ENCODE data around the gene GABRG3.
"Not testable (repeated sequence)": the region's sequence is repeated elsewhere in the genome, so short reads cannot be mapped to it uniquely, and the experiment has no call there.

The GABRG3 gene

DNA sequence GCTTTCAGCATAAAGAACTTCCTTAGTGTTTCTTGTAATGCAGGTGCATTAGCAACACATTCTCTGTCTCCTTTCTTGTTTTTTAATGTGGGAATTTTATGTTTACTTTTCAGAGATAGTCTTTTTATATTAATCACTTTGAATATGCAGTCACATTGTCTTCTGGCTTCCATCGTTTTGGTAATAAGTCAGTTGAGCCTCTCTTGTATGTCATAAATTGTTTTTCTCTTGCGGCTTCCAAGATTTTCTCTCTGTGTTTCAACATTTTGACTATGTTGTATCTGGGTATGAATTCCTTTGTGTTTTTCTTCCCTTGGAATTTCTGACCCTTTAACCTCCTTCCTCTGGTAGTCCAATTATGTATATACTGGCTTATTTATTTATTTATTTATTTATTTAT, 25.3 kb downstream of the GABRG3 start:
- DNase-seq (ENCODE audit: low read depth, low spot score) = no peak

DNA sequence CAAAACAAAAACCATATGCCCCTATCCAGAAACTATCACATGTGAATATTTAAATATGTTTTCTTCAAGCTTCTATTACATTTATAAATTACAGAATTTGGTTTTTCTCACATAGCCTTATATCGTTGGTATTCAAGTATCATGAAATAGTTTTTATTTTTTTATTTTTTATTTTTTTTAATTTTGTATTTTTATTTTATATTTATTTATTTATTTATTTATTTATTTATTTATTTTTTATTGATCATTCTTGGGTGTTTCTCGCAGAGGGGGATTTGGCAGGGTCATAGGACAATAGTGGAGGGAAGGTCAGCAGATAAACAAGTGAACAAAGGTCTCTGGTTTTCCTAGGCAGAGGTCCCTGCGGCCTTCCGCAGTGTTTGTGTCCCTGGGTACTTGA, 32.0 kb downstream of the GABRG3 start:
- not testable (repeated sequence) for DNase-seq (ENCODE audit: low read depth, low spot score)

DNA sequence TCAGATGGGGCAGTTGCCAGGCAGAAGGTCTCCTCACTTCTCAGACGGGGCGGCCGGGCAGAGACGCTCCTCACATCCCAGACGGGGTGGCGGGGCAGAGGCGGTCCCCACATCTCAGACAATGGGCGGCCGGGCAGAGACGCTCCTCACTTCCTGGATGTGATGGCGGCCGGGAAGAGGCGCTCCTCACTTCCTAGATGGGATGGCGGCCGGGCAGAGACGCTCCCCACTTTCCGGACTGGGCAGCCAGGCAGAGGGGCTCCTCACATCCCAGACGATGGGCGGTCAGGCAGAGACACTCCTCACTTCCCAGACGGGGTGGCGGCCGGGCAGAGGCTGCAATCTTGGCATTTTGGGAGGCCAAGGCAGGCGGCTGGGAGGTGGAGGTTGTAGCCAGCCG, 33.2 kb downstream of the GABRG3 start:
- DNase-seq (ENCODE audit: low read depth, low spot score) = not testable (repeated sequence)

GRCh38 chr15:27017168-27017809, 46.3 kb downstream of the GABRG3 start:
- DNase-seq (ENCODE audit: low read depth, low spot score) = no peak

DNA sequence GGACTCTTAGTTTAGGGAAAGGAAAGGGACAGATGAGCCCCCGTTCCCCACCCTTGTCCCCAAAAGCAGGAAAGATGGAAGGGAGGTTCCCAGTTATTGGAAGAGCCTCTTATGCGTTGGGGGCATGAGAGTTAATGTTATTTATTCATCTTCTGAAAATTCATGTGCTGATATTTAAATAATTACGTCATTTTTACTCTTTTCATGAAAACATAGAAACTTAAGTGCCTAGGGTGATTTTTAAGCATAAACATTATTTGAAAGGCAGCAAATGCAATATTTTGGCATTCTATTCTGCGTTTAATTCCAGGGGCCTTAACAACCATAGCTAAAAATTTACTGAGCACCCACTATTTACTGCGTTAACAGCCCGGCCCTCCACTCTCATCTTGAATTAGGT, 48.7 kb downstream of the GABRG3 start:
- no peak for DNase-seq (ENCODE audit: low read depth, low spot score)

- DNase-seq (ENCODE audit: low read depth, low spot score) = no peak
Measured at GRCh38 chr15:27025481-27025966, 54.5 kb downstream of the GABRG3 start.

DNA sequence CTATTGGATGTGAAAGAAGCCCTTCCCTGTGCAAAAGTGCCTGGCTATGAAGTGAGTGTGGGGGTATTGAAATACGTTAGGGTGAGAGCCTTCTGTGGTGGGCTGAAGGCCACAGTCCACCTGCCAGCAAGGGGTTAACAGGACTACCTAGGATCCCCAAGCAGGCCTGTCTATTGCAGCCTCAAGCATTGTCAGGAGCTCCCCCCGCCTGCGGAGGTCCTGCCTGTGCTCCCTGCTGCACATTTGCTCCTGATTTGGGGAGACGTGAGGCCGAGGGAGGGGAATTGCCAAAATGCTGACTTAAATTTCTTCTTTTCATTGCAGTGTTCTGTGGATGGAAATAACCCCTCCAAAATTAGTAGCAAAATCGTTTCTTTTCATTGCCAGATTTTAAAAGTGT, 56.2 kb downstream of the GABRG3 start:
- no peak for DNase-seq (ENCODE audit: low read depth, low spot score)

DNA sequence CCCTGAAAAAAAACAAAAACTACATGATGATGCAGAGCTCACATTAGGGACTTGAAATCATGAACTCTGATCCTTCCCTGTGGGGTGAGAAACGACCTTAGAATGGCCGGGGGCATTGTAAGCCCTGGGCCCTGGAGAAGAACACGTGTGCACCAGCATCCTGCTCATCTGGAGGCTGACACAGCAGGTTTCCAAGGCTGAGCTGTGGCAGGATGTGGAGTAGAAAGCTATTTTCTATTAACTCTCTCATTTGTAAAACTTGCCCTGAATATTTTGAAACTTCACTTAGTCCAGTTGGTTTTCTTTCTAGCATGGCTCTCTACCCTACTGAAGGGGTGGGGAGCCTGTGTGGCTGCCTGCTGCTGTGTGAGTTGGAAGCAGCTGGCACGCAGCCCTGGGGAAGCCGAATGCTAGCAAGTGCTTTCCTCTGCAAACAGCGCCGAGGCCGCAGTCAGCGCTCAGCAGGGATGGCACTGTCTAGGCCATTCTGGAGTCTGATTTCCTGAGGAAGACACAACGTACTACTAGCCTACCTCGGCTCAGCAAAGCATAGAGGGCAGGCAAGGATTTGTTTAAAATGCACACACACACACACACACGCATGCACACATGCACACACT, 58.0 kb downstream of the GABRG3 start:
- DNase-seq (ENCODE audit: low read depth, low spot score) = no peak

DNA sequence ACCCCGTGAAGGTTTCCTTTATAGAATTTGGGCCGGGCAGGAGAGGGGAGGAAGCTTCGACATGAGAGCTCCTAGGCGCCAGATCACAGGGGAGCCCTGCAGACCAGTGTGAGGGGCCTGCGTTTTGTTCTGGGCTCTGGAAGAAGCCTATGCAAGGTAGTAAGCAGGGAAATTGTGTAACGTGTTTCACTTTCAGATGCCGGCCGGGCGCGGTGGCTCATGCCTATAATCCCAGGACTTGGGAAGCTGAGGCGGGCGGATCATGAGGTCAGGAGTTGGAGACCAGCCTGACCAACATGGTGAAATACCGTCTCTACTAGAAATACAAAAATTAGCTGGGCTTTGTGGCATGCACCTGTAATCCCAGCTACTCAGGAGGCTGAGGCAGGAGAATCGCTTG, 65.2 kb downstream of the GABRG3 start:
- DNase-seq (ENCODE audit: low read depth, low spot score) = no peak

GRCh38 chr15:27037501-27037900, 66.5 kb downstream of the GABRG3 start:
- DNase-seq (ENCODE audit: low read depth, low spot score) = no peak

GRCh38 chr15:27039152-27039551, 68.2 kb downstream of the GABRG3 start:
- DNase-seq (ENCODE audit: low read depth, low spot score) = no peak

GRCh38 chr15:27042230-27042629, 71.2 kb downstream of the GABRG3 start:
- no peak for DNase-seq (ENCODE audit: low read depth, low spot score)

DNA sequence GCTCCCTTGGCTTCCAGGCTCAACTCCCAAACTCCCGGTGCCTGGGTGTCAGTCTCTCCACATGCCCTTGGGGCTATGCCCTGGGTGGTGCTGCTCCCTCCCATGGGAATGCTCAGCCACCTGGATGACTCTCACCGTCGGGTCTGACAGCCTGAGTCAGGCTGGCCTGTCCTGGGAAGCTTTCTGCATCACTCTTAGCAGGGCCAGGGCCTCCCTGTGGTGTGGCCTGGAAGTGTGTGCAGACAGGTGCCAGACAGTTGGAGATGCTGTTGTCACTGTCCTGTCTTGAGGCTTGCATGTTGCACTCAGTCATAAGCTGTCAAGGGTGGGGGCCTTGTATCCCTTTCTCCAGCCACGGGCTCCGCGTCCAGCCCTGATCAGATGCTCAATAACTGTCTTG, 71.7 kb downstream of the GABRG3 start:
- no peak for DNase-seq (ENCODE audit: low read depth, low spot score)

GRCh38 chr15:27043770-27044169, 72.8 kb downstream of the GABRG3 start:
- no peak for DNase-seq (ENCODE audit: low read depth, low spot score)

GRCh38 chr15:27045796-27046195, 74.8 kb downstream of the GABRG3 start:
- no peak for DNase-seq (ENCODE audit: low read depth, low spot score)

GRCh38 chr15:27046880-27047279, 75.9 kb downstream of the GABRG3 start:
- no peak for DNase-seq (ENCODE audit: low read depth, low spot score)

GRCh38 chr15:27050163-27050562, 79.2 kb downstream of the GABRG3 start:
- DNase-seq (ENCODE audit: low read depth, low spot score) = no peak

DNA sequence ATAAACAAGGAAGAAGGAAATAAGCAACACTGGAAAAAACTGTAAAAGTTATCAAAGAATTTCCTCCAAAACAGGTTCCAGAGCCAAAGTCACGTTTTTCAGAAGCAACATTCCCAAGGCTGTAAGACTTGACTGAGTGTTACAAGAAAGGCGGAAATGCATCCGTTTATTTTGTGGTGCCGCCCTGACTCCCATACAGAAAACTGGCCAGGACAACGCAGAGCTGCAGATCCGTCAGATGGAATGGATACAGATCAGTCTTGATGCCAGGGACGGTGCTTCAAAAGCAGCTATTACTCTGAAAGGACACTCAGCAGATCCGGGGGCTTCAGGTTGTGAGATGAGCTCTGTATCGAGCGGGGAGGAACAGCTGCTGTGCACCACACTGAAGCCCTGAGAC, 83.4 kb downstream of the GABRG3 start:
- DNase-seq (ENCODE audit: low read depth, low spot score) = no peak

DNA sequence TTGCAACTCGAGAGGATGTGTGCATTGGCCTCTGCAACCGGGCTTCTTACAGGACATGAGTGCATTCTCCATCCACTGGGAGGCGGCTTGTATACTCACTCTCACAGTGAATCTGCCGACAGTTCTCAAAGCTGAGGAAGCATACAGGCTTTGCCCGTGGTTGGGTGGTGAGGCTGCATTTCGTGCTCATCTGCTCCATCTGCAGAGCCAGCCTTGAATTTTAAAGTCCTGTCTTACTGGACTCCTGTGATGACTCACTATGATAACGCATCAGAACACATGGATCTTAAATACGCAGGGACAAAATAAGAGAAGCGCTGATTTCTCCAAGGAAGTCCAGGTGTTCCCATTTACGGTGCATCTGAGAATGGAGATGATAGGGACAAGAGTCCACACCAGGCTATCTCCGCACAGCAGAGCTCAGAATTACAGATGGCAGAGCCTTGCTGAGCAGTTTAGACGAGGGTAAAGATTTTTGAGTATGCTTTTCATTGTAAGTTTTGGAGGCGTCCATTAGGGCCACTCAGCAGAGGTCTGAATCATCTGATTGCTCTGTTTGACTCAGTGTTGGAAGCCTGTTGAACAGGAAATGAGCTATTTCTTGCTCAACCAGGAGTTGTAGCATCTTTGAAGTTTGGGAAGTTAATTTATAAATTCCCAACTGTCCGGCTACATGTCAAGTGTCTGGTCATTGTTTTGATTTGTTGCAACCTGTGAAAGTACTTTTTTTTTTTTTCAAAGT, 87.1 kb downstream of the GABRG3 start:
- DNase-seq (ENCODE audit: low read depth, low spot score) = no peak

GRCh38 chr15:27058939-27059338, 88.0 kb downstream of the GABRG3 start:
- DNase-seq (ENCODE audit: low read depth, low spot score) = no peak

DNA sequence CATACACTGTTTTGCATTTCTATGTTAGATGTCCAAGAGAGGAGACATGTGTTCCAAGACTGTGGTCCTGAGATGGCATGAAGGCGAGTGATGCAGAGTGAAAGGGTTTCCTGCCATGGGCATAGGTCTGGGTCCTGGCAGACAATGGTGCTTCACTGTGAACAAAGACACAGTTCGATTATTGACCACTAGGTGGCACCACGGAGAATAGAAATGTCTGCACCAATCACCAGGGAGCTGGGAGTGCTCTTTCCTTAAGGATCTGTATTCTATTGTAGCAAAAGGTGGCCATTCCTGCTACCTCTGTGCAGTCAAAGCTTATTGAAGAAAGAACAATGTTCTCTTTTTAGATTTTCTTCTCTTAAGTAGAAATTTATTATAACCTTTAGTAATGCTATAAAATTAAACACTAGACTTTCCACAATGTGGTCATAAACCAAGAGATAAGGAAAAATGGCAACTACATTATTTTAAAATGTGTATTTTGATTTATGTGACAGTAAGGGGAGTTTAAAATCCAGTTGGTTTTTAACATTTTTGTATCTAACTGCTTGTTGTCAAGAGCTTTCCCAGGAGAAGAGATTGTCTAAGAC, 88.7 kb downstream of the GABRG3 start:
- DNase-seq (ENCODE audit: low read depth, low spot score) = no peak

- DNase-seq (ENCODE audit: low read depth, low spot score) = no peak
Measured at GRCh38 chr15:27061739-27062138, 90.8 kb downstream of the GABRG3 start.
